ENCODE measurements around the gene SRSF4.

The SRSF4 gene

DNA sequence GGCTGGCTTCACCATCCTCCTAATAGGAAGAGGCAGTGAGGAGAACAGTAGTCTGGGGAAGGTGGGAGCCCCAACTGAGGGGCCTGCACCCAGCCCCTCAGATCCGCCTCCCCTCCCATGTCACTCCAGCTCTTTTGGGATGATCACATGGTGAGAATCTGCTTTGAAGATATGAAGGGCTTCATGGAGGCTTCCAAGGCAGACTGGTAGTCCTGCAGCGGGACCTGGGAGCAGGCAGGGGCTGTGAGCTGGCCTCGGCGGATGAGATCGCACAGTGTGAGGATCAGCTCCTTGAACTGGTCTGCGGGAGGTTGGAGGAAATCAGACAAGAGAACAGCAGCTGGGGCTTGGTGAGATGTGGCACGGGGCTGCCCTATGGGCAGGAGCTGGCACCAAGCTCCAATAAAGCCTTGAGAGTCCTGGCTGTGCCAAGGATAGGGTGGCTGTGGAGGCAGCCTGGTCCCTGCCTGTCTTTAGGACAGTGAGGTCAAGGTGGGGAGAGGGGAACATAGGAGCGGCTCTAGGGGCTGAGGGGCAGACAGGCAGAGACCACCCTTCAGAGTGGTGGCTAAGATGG, 12.3 kb upstream of the SRSF4 start:
- H3K4me3 ChIP-seq (ENCODE audit: low read depth, low read length): no peak overlapping the region
- TF ChIP-seq CTCF (IDR thresholded peaks at IDR 0.05; ENCODE audit: insufficient read depth, low read depth, low read length, missing control alignments): no peak
- DNase-seq (ENCODE audit: low read depth): no peak

- no peak for TF ChIP-seq CTCF (IDR thresholded peaks at IDR 0.05; ENCODE audit: insufficient read depth, low read depth, low read length, missing control alignments)
- H3K4me3 ChIP-seq (ENCODE audit: low read depth, low read length): no peak overlapping the region
- DNase-seq (ENCODE audit: low read depth): no peak
Observed at GRCh38 chr1:29190718-29191117, 9.0 kb upstream of the SRSF4 start.

- no peak overlapping the region for H3K4me3 ChIP-seq (ENCODE audit: low read depth, low read length)
- no peak for TF ChIP-seq CTCF (IDR thresholded peaks at IDR 0.05; ENCODE audit: insufficient read depth, low read depth, low read length, missing control alignments)
- DNase-seq (ENCODE audit: low read depth): no peak
Observed at GRCh38 chr1:29186707-29187106, 5.0 kb upstream of the SRSF4 start.

DNA sequence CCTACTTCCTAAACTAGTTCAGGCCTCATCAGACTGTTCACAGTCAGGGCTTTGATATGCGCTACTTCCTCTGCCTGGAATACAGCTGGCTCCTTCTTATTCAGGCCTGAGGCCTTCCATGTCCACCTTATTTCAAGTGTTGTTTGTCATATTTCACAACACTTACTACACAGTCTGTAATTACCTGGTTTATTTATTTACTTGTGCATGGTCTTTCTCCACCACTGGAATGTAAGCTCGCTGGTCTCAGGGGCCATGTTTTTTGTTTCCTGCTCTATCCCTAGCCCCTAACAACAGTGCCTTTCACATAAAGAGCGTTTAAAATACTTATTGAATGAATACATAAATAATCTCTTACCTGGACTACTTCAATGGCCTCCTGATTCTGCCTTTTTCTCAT, 4.6 kb upstream of the SRSF4 start:
- H3K4me3 ChIP-seq (ENCODE audit: low read depth, low read length): no peak overlapping the region
- no peak for DNase-seq (ENCODE audit: low read depth)
- TF ChIP-seq CTCF (IDR thresholded peaks at IDR 0.05; ENCODE audit: insufficient read depth, low read depth, low read length, missing control alignments): no peak

- no peak for DNase-seq (ENCODE audit: low read depth)
- H3K4me3 ChIP-seq (ENCODE audit: low read depth, low read length): no peak overlapping the region
- no peak for TF ChIP-seq CTCF (IDR thresholded peaks at IDR 0.05; ENCODE audit: insufficient read depth, low read depth, low read length, missing control alignments)
Observed at GRCh38 chr1:29183287-29183686, 1.6 kb upstream of the SRSF4 start.

DNA sequence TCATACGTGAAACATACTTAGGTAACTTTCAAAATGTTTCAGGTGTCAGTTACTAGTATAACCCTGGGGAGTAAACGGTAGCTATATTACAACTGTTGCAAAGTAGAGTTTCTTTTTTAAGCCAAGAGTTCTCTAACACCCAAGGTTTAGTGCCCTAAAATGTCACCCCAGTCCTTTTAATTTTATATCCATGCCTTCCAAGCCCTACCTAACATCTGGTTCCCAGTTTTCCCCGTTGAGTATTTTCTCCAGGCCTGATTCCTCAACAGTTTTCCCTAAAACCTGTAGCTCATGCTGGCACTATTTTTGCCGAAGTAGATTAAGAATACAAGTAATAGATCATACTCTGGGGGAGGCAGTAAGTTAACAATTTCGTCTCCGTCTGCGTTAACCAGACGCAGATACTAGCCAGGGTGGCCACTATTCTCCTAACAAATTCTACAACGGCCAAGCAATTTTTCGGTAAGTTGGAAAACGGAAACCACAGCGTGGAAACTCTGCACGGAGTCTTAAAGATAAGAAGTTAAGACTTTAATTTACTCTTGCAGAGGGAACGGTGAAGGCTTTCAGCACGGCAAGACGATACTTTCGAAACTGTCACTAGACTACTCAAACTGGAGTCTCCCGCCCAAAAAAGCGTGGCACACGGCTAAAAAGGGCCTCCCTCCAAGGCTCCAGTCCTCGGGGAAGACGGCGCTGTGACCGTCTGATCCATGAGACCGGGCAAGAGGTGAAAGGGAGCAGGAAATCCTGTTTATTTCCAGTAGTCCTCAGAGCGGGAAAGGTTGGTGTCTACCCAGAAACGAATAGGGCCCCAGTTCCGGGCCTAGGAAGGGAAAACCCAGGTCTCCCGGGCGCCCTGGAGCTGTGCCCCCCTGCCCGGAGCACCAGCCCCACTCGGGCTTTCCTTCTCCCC, 945 bp downstream of the SRSF4 start:
- H3K4me3 ChIP-seq (ENCODE audit: low read depth, low read length): peak overlapping the region; percentile 79
- DNase-seq (ENCODE audit: low read depth): peak; percentile 47
- TF ChIP-seq CTCF (IDR thresholded peaks at IDR 0.05; ENCODE audit: insufficient read depth, low read depth, low read length, missing control alignments): no peak

Data from GM12865 (cell line).